Breast epithelium (tissue), 3 donors: ENCODE measurements around the gene CYP39A1.

Experiments
- POLR2A ChIP-seq: fragments of 450-650 bp; IDR thresholded peaks from one replicate; pipeline ENCODE4 v1.6.1; 2016; ENCODE audit warnings: antibody characterized with exemption, mild to moderate bottlenecking, moderate library complexity
- TF ChIP-seq, protein P1 (sequence below), 3 donors: fragments of 450-650 bp; IDR thresholded peaks; one replicate each; pipeline ENCODE4 v1.5.1; 2016 to 2017; ENCODE audit warnings: antibody characterized with exemption in 3 of 3, mild to moderate bottlenecking in 3 of 3, moderate library complexity in 3 of 3

DNA sequence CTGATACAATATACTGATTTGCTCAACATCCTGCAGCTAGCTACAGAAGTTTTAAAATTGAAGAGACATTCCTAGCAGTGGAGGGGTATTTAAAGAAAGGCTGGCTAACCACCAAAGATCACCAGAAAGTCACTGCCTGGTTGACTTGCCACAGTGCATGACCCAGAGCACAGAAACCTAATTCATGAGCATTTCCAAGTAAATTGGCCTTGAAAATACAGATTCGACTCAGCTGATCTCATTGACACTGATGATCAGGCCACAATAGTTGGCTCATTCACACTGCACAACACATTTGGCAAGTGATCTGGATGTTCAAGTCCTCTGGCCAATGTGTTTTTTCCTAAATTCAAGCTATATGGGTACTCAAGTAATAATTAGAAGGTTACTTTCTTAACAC lies 21.8 kb upstream of the CYP39A1 start:
- TF ChIP-seq, protein P1, sequence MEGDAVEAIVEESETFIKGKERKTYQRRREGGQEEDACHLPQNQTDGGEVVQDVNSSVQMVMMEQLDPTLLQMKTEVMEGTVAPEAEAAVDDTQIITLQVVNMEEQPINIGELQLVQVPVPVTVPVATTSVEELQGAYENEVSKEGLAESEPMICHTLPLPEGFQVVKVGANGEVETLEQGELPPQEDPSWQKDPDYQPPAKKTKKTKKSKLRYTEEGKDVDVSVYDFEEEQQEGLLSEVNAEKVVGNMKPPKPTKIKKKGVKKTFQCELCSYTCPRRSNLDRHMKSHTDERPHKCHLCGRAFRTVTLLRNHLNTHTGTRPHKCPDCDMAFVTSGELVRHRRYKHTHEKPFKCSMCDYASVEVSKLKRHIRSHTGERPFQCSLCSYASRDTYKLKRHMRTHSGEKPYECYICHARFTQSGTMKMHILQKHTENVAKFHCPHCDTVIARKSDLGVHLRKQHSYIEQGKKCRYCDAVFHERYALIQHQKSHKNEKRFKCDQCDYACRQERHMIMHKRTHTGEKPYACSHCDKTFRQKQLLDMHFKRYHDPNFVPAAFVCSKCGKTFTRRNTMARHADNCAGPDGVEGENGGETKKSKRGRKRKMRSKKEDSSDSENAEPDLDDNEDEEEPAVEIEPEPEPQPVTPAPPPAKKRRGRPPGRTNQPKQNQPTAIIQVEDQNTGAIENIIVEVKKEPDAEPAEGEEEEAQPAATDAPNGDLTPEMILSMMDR (IDR thresholded peaks at IDR 0.05) = no peak
- TF ChIP-seq POLR2A = no peak
